NB4 (cell line): ENCODE measurements around the gene BPIFB2.

Experiments used
- POLR2A ChIP-seq: IDR thresholded peaks from 2 replicates; pipeline ENCODE4 v1.6.1; 2011; ENCODE audit warnings: mild to moderate bottlenecking; ENCODE audit not compliant: insufficient read length; ENCODE audit errors: extremely low read depth
- TF ChIP-seq, protein P1 (sequence below): IDR thresholded peaks from one replicate; pipeline ENCODE4 v1.5.1; 2012; ENCODE audit warnings: low read depth, low read length

DNA sequence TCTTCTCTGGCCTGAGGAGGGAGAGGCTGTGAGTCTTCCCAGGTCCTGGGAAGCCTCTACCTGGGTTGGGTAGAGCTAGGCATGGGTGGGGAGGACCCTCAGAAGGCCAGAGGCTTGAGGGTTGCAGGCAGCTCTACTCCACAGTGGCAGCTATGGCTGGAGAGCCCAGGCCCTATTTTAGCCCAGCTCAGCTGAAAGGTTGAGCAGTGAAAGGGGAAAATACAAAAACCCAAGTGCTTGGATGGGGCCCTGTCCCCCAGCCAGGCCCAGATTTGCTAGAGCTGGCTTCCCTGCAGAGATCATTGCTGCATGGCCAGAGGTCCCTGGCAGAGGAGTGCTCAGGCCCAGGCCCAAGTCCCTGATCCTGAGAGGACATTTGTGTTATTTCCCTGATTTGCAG is 48.9 kb upstream of the BPIFB2 start:
- no peak for TF ChIP-seq POLR2A
- TF ChIP-seq, protein P1, sequence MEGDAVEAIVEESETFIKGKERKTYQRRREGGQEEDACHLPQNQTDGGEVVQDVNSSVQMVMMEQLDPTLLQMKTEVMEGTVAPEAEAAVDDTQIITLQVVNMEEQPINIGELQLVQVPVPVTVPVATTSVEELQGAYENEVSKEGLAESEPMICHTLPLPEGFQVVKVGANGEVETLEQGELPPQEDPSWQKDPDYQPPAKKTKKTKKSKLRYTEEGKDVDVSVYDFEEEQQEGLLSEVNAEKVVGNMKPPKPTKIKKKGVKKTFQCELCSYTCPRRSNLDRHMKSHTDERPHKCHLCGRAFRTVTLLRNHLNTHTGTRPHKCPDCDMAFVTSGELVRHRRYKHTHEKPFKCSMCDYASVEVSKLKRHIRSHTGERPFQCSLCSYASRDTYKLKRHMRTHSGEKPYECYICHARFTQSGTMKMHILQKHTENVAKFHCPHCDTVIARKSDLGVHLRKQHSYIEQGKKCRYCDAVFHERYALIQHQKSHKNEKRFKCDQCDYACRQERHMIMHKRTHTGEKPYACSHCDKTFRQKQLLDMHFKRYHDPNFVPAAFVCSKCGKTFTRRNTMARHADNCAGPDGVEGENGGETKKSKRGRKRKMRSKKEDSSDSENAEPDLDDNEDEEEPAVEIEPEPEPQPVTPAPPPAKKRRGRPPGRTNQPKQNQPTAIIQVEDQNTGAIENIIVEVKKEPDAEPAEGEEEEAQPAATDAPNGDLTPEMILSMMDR, result no peak
